ENCODE data around the gene ORAI2.
"Not testable (repeated sequence)": the region's sequence is repeated elsewhere in the genome, so short reads cannot be mapped to it uniquely, and the experiment has no call there.

The ORAI2 gene

GRCh38 chr7:102449136-102449535, 15.8 kb downstream of the ORAI2 start:
- DNase-seq, result no peak

DNA sequence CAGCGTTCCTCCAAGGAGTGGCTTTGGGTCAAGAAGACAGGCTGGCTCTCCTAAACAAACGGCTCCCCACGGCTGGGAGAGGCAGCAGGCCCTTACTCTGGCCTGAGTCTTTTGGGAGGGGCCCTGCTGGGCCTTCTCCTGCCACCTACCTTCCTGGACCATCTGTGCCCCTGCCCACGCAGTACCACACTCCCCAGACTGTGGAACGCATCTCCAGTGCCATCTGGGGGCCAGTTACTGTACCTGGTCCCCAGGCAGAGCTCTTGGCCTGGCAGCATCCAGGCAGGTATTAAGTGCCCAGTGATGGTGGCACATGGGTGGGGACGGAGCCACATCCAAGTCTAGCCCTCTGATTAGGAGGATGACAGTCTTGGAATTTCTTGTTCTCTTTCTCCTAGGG, 16.9 kb downstream of the ORAI2 start:
- DNase-seq, result no peak

GRCh38 chr7:102451371-102452054, 18.1 kb downstream of the ORAI2 start:
- no peak for DNase-seq

- no peak for DNase-seq
Measured at GRCh38 chr7:102452451-102452850, 19.1 kb downstream of the ORAI2 start.

DNA sequence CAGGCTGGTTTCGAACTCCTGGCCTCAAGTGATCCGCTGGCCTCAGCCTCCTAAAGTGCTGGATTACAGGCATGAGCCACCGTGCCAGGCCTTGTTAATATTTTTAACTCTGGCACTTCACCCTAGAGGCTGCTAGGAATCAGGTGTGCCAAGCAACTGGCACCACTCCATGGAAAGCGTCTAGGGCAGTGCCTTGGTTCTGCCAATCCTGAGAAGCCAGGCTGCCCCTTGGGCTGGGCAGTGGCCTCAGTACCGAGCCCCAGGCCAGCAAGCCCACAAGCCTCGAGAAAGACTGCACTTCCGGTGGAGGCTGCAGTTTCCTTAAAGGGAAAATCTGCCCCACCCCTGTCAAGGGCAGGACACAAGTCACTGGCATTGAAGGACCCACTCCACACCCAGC, 19.9 kb downstream of the ORAI2 start:
- DNase-seq, result no peak

DNA sequence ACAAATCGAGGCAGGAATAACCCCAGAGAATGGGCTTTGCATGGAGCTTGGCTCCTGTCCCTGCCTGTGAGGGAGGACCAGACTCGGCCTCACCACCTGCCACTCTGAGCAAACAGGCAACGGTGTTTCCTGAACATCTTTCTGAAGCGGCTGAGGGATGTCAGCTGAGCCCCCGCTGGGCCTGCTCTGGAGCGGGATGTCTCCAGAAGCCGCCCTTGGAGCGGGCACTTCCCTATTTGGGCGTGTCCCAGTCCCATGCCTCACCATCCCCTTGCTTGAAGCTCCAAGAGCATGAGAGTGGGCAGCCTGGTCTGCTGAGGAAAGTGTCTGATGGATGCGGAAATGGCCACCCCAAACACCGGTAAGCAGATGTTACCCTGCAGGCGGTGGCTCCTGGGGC, 21.1 kb downstream of the ORAI2 start:
- no peak for DNase-seq

DNA sequence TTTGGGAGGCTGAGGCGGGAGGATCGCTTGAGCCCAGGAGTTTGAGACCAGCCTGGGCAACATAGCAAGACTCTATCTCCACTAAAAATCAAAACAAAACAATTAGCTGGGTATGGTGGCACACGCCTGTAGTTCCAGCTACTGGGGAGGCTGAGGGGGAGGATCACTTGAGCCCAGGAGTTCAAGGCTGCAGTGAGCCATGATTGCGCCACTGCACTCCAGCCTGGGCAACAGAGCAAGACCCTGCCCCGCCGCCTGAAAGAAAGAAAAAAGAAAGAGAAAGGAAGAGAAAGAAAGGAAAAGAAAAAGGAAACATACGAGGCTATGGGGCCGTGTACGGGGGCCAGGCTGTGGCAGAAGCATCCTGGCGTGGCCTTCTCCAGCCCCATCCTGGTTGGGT, 21.6 kb downstream of the ORAI2 start:
- DNase-seq, result not testable (repeated sequence)

GRCh38 chr7:102455596-102455995, 22.2 kb downstream of the ORAI2 start:
- no peak for DNase-seq

GRCh38 chr7:102456327-102456726, 23.0 kb downstream of the ORAI2 start:
- DNase-seq, result no peak

- DNase-seq, result no peak
Measured at GRCh38 chr7:102457352-102457924, 24.1 kb downstream of the ORAI2 start.

- no peak for DNase-seq
Measured at GRCh38 chr7:102459221-102459844, 26.0 kb downstream of the ORAI2 start.

GRCh38 chr7:102460467-102460866, 27.1 kb downstream of the ORAI2 start:
- no peak for DNase-seq

DNA sequence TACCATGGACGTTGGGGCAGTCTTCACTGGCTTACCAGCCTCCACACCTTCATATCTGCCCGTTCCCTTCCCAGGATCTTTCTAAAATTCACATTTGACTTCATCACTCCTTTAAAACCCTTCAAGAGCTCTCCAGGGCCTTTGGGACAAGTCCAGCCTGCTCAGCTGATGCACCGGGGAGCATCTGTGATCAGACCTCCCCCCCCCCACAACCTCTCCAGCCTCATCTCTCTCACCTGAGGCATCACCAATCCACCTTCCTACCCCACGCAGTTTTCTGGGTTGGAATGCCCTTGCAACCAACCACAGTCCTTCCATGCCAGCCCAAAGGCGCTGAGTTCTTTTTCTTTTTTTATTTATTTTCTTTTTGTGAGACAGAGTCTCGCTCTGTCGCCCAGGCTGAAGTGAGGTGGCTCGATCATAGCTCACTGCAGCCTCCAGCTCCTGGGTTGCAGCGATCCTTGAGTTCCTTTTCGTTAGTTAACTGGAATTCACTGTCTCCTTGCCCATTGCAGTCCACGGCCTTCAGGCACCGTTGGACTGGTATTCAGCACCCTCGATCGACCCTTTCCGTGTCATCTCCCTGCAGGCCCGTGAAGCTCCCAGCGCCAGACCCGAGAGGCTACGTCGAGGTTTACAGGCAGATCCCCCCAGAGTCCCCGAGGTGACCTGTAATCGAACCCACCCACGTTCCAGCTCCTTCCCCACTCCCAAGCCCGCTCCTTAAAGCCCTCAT, 30.6 kb downstream of the ORAI2 start:
- DNase-seq, result peak; percentile 21

DNA sequence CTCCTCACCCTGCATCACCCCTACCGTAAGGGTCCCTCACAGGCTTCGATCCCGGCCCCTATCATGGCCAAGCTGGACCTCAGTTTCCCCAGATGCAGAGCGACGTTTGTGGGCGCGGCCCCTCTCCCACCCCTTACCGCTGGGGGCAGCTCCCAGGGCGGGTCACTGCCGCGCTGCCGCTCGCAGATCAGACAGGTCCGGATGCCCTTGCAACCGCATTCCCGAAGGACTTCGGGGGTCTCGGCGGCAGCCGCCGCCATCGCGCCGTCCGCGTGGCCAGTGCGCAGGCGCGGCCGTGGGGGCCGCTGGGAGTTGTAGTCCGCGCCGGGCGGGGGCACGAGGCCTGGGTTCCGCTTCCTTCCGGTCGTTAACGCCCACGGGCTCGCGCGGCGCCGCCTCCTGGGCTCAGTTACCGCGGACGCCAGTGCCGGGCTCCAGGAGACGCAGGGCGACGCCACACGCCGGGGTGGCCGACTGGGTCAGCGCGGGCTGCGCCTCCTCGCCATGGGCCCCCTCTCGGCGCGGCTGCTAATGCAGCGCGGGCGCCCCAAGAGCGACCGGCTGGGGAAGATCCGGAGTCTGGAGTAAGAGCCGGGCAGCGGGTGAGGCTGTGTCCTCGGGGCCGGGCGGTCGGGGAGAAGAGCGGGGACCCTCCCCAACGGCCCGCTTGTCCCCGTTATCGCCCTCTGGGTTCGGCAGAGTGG, 31.4 kb downstream of the ORAI2 start, which contains the start of the genes ALKBH4 and LRWD1:
ALKBH4 (minus strand) TSS at position 287 of the 704 bp plus-strand sequence; CDS start at position 260, 27 bp downstream.
LRWD1 (plus strand) TSS at position 408 of the 704 bp plus-strand sequence; CDS start at position 505, 97 bp downstream.
- peak; percentile 91 for DNase-seq

GRCh38 chr7:102466097-102466496, 32.7 kb downstream of the ORAI2 start:
- DNase-seq, result no peak

DNA sequence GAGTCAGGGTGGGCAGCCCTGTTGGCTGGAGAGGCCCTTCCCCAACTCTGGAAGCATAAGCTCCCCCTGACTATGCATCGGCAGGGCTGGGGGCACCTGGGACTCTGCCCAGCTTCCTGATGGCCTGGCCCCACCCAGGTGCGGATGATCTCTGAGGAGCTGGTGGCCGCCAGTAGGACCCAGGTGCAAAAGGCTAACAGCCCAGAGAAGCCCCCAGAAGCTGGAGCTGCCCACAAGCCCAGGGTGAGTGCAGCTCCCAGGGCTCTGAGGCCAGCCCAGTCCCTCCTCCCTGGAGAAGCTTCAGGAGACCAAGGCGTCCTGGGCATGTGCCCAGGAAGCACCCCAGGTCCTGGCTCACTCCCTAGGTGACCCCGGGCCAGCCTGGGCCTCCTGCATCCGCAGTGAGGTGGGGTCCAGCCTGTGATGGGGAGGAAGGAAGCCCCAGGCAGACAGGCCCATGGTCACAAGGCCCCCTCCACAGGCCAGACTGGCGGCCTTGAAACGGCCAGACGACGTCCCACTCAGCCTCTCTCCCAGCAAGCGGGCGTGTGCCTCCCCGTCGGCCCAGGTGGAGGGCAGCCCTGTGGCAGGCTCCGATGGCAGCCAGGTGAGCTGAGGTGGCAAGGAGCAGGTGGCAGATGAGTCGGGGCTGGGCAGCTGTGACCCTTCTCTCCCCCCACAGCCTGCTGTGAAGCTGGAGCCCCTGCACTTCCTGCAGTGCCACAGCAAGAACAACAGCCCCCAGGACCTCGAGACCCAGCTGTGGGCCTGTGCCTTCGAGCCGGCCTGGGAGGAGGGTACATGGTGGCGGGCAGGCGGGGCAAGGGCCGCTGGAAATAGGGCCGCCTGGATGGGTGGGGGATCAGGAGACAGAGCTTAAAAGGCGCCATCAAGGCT, 34.5 kb downstream of the ORAI2 start:
- DNase-seq, result no peak

GRCh38 chr7:102468478-102469350, 35.3 kb downstream of the ORAI2 start:
- DNase-seq, result no peak

- no peak for DNase-seq
Measured at GRCh38 chr7:102469351-102469971, 36.1 kb downstream of the ORAI2 start.

DNA sequence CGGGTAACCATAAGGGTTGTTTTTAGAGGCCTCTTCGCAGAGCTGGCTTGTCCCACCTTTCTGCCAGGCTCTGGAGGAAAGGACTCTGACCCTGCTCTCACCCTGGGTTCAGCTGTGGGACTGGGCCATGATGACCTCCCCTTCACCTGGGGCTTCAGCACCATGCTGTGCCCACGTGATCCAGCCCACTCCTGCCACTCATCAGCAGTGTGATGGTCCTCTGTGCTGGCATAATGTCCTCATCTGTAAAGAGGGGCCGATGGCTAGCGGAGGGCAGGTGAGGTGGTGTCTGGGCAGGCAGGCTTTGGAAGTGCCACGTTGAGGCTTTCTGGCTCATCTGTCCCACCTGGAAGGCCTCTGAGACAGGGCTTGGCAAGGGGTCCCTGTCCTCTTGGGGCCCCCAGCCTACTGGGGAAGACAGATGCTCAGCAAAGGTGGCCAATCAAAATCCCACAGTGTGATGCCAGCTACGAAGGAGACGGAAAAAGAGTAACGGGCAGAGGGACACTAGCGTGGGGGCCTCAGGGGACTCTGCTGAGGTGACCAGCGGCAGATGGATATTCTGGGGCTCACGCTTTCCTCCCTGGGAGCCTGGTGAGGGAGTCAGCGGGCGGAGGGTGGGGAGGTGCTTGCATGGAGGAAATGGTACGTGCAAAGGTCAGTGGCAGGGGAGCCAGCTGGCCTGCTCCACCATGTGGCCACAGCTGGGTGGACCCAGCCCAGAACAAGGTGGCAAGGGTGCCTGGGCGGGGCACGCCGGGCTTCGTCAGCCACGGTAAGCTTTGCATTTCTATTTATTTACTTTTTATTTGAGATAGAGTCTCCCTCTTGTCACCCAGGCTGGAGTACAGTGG, 36.8 kb downstream of the ORAI2 start:
- DNase-seq, result no peak

Measured in HCEC 1CT (cell line).